ENCODE data around the gene COL19A1. TPM values are rescaled to one million over a fixed set of nuclear protein-coding genes. Genes with fewer than 3 reads are reported as not detected.
"Not testable (repeated sequence)": the region's sequence is repeated elsewhere in the genome, so short reads cannot be mapped to it uniquely, and the experiment has no call there.

Gene COL19A1
- polyA plus RNA-seq, 1 donor from 2014 or later: 5.3 TPM

DNA sequence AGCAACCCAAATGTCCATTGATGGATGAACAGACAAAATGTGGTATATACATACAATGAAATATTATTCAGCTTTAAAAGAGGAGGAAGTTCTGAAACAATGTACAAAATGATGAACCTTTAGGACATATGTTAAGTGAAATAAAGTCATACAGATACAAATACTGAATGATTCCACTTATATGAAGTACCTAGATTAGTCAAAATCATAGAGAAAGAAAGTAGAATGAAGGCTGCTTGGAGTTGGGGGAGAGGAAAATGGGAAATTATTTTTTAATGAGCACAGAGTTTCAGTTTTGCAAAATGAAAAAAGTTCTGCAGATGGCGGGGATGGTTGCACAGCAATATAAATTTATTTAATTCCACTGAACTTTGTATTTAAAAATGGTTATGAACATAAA lies 12.4 kb downstream of the COL19A1 start:
- peaks cover 0 to 2% (median 0%) of the 10 kb centered on the region in 3 donors for H3K9me3 Mint-ChIP-seq
- peak overlapping the region in 3 of 4 donors; percentile 55 to 93 (median 64) for H3K4me3 Mint-ChIP-seq
- peak overlapping the region; percentile 55 to 97 (median 69) for H3K27ac Mint-ChIP-seq
- peaks cover 46 to 56% (median 50%) of the 10 kb centered on the region in 3 donors for H3K4me1 Mint-ChIP-seq
- peaks cover 11% of the 10 kb centered on the region for H3K36me3 Mint-ChIP-seq
- no peaks in the 10 kb centered on the region for H3K27me3 Mint-ChIP-seq

GRCh38 chr6:69880601-69881000 lies 14.2 kb downstream of the COL19A1 start:
- peaks cover 45 to 58% (median 48%) of the 10 kb centered on the region in 3 donors for H3K4me1 Mint-ChIP-seq
- H3K36me3 Mint-ChIP-seq: peaks cover 11% of the 10 kb centered on the region
- peak overlapping the region; percentile 80 to 92 (median 90) for H3K4me3 Mint-ChIP-seq

DNA sequence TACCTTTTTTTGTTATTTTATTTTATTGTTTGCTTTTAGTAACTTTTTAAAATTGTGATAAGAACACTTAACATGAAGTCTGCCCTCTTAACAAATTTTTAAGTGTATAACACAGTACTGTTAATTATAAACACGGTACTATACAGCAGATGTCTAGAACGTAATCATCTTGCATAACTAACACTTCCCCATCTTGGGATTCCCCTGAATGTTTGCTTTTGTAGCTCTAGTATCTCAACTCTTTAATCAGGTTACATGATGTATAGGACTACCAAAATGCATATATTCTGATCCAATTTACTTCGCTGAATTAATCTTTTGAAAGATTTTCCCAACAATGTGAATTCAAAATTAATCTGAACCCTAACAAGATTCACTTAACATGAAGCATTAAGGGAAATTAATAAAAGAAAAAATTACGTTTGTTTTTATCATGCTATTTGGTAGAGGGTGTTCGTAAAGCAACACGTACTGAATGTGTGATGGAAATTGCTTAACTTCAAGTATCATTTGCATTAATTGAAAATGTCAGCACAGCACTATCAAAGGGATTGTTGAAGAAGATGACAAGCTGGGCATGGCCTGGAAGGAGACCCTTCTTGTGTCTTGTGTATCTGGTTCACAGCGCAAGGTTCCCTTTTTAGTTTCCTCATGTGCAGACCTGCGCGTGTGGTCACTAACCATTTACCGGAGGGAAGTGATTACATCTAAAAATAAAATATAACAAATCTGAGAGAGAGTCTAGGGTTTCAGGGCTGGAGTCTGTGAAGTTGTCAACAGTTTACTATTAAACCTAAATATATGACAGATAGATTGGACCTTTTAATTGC lies 15.2 kb downstream of the COL19A1 start:
- no peaks in the 10 kb centered on the region for H3K27me3 Mint-ChIP-seq
- H3K36me3 Mint-ChIP-seq: peaks cover 15% of the 10 kb centered on the region
- peaks cover 47 to 57% (median 52%) of the 10 kb centered on the region in 3 donors for H3K4me1 Mint-ChIP-seq
- H3K4me3 Mint-ChIP-seq: peak overlapping the region; percentile 80 to 92 (median 90)
- no peaks in the 10 kb centered on the region for H3K9me3 Mint-ChIP-seq
- H3K27ac Mint-ChIP-seq: peak overlapping the region; percentile 97 to 99 (median 98)

More at GRCh38 chr6:69880601-69881000, 14.2 kb downstream of the COL19A1 start:
- Mint-ChIP-seq H3K27ac (peak overlapping the region; percentile 97 to 99 (median 98)), H3K27me3 (no peaks in the 10 kb centered on the region), H3K9me3 (no peaks in the 10 kb centered on the region)

DNA sequence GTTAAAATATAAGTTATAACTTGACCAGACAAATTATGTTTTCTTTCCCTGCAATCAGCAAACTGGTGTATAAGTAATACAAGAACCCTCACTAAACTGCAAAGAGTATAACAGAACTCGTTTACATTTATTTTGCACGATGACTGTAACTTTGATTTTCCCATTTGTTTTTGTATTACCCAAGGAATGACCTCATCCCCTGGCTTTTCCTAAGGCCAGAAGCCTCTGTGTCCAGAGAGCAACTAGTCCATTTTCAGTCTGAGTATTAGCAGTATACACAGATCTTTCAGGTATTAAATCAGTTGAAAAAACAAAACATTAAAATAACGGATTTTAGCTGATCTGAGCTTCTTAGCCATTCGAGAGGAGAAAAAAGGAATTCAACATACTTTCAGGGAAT lies 17.2 kb downstream of the COL19A1 start:
- Mint-ChIP-seq H3K9me3 (no peaks in the 10 kb centered on the region), H3K27ac (peak overlapping the region in 2 of 3 donors; percentile 83 to 98), H3K27me3 (no peaks in the 10 kb centered on the region), H3K4me1 (peaks cover 50 to 68% (median 59%) of the 10 kb centered on the region in 3 donors), H3K36me3 (peaks cover 18% of the 10 kb centered on the region), H3K4me3 (peak overlapping the region in 2 of 4 donors; percentile 7 to 29)

DNA sequence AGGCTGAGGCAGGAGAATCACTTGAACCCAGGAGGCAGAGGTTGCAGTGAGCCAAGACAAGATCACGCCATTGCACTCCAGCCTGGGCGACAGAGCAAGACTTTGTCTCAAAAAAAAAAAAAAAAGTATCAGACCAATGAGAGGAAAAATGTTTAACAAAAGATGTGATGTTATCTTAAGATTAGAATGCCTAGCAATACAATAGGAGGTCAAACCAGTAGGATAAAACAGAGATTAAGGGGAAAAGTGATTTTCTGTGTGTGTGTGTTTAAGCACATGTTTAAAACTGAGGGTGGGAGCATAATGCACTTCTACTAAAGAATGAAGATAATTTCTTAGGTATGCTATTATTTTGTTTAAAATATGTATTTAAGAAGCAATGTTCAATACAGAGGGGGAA lies 17.9 kb downstream of the COL19A1 start:
- peaks cover 24% of the 10 kb centered on the region for H3K36me3 Mint-ChIP-seq
- no peaks in the 10 kb centered on the region for H3K9me3 Mint-ChIP-seq
- no peaks in the 10 kb centered on the region for H3K27me3 Mint-ChIP-seq
- H3K4me1 Mint-ChIP-seq: peaks cover 48 to 63% (median 56%) of the 10 kb centered on the region in 3 donors
- H3K27ac Mint-ChIP-seq: peak overlapping the region in 2 of 3 donors; percentile 35 to 74
- peak overlapping the region in 1 of 4 donors; percentile 51 for H3K4me3 Mint-ChIP-seq

DNA sequence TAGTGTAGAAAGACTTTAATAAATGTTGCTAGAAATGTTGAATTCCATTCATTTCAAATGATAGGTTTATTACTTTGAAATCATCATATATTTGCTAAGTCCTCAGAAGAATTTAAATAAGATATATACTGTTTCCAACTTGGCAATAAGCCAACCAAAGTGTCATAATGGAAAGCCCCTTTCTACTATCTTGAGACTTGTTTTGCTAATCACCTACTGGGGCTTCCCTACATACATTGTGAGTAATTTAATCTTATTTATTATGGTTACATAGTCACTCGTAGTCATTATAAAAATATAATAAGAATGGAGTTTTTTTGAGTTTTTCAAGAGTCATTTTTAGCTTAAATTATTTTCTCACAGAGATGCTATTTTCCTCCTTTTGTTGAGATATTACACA lies 20.7 kb downstream of the COL19A1 start:
- Mint-ChIP-seq H3K4me1 (peaks cover 30 to 45% (median 37%) of the 10 kb centered on the region in 3 donors), H3K9me3 (peaks cover 0 to 3% (median 1%) of the 10 kb centered on the region in 3 donors), H3K27me3 (no peaks in the 10 kb centered on the region), H3K36me3 (peaks cover 39% of the 10 kb centered on the region), H3K27ac (peak overlapping the region in 2 of 3 donors; percentile 26 to 80), H3K4me3 (peak overlapping the region in 1 of 4 donors; percentile 52)

DNA sequence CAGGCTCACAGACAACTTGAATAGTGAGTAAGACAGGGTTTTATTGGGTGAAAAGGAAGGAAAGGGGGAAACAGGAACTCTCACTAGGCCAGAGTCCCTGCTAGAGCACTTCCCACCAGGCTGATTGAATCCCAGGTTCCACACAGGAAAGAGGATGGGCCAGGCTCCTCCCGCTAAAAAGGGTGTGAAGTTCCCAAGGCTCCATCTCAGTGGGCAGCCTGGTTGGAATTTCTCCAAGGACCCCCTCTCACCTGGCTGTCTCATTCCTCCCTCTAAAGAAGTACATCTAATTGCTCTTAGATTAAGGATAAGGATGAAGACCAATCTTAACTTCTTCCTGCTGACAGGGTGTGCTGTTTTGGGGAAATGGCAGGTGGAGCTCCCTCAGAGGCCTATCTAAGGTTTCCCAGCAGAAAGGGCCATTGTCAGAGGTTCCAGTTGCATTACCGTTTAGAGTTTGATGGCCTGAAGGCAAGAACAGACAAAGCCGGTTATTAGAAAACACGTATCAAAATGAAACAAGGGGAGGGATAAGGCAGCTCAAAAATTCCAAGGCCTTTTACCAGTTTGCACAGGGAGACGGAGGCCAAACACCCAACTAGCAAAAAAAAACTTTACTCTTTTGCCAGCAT lies 21.5 kb downstream of the COL19A1 start:
- Mint-ChIP-seq H3K36me3 (peaks cover 39% of the 10 kb centered on the region), H3K27ac (peak overlapping the region in 2 of 3 donors; percentile 28 to 80), H3K9me3 (peaks cover 0 to 3% (median 1%) of the 10 kb centered on the region in 3 donors), H3K4me3 (no peak overlapping the region), H3K4me1 (peaks cover 25 to 39% (median 33%) of the 10 kb centered on the region in 3 donors), H3K27me3 (no peaks in the 10 kb centered on the region)

DNA sequence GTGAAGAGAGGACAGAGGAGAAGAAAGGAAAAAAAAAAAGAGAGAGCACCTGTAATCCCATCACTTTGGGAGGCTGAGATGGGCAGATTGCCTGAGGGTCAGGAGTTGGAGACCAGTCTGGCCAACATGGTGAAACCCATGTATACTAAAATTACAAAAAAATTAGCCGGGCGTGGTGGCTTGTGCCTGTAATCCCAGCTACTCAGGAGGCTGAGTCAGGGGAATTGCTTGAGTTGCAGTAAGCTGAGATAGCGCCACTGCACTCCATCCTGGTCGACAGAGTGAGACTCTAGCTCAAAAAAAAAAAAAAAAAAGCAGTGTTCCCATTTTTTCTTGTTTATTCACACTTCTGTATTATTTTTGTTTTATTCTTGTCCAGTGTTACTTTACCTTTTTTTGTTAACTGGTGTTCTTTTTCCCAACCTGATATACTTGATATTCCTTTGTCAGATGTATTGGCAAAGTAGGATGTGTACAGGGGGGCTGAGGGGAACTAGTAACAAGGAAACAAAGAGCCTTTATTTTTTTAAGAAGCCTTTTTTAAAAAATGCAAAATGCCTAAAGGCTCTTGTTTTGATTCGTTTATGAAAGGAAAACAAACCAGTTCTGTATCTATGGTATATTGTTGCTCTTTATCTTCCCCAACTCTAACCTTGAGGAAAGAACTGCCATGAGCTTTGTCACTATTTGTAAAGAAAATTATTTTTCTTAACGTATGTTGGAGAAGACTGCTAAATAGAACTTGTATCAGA lies 22.3 kb downstream of the COL19A1 start:
- H3K4me3 Mint-ChIP-seq: peak overlapping the region in 1 of 4 donors; percentile 33
- H3K27ac Mint-ChIP-seq: peak overlapping the region in 1 of 3 donors; percentile 23
- peaks cover 17 to 34% (median 26%) of the 10 kb centered on the region in 3 donors for H3K4me1 Mint-ChIP-seq
- H3K27me3 Mint-ChIP-seq: no peaks in the 10 kb centered on the region
- peaks cover 34% of the 10 kb centered on the region for H3K36me3 Mint-ChIP-seq
- peaks cover 0 to 3% (median 1%) of the 10 kb centered on the region in 3 donors for H3K9me3 Mint-ChIP-seq

DNA sequence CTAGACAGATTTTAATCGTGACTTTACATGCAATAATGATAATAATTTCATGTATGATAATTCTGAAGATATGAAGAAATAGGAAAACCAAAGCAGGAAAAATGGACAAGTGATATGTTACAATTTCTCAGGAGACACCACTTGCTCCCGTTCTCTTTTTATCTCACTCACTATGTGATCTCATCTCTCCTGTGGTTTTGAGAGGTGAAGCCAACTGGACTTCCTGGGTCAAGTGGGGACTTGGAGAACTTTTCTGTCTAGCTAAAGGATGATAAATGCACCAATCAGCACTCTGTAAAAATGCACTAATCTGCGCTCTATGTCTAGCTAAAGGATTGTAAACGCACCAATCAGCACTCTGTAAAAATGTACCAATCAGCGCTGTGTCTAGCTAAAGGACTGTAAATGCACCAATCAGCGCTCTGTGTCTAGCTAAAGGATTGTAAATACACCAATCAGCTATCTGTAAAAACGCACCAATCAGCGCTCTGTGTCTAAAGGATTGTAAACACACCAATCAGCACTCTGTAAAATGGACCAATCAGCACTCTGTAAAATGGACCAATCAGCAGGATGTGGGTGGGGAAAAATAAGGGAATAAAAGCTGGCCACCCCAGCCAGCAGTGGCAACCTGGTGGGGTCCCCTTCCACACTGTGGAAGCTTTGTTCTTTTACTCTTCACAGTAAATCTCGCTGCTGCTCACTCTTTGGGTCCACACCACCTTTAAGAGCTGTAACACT lies 23.0 kb downstream of the COL19A1 start:
- H3K4me3 Mint-ChIP-seq, H3K9me3 Mint-ChIP-seq, H3K27me3 Mint-ChIP-seq: not testable (repeated sequence)
- Mint-ChIP-seq H3K4me1 (peaks cover 16 to 29% (median 29%) of the 10 kb centered on the region in 3 donors), H3K27ac (peak overlapping the region in 1 of 3 donors; percentile 39), H3K36me3 (peaks cover 30% of the 10 kb centered on the region)

DNA sequence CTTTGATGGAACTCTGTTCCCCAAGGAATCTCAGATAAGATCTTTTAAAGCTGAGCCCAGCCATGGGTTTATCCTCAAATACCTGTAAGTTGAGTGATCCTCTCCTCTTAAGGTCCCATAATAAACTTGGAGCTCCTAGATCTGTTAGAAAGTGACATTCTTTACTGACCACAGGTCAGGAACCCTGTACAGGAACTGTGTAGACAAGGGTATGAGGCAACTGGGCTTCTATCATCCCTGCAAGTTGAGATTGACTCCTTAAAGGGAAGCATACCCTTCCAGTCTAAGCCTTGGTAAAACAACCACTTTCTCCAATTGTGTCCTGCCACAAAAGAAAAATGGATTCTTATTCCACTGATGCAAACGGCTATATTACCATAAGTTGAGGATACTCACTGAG lies 26.2 kb downstream of the COL19A1 start:
- not testable (repeated sequence) for H3K27me3 Mint-ChIP-seq, H3K4me3 Mint-ChIP-seq, H3K9me3 Mint-ChIP-seq, H3K27ac Mint-ChIP-seq
- Mint-ChIP-seq H3K4me1 (peaks cover 13 to 34% (median 30%) of the 10 kb centered on the region in 3 donors), H3K36me3 (peaks cover 25% of the 10 kb centered on the region)

DNA sequence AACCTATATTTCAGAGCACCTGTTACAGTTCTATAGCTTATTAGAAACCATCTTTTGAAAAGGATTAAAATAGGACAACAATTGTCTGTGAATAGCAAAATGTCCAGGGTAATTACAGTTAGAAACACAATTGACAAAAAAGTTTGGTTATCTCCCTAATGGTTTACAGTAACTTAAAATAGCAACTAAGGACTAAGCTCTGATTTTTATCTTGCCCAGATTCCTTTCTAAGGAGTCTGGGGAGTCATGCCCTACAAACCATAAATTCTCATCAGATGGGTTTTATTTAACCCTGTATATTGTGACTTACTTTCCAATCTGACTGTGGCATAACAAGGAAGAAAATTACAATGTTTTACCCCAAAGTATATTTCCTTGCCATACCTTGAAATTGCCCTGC lies 26.9 kb downstream of the COL19A1 start:
- H3K9me3 Mint-ChIP-seq, H3K4me3 Mint-ChIP-seq, H3K27me3 Mint-ChIP-seq: not testable (repeated sequence)
- Mint-ChIP-seq H3K27ac (peak overlapping the region in 1 of 3 donors; percentile 32), H3K36me3 (peaks cover 23% of the 10 kb centered on the region), H3K4me1 (peaks cover 13 to 28% (median 27%) of the 10 kb centered on the region in 3 donors)

- Mint-ChIP-seq H3K9me3 (peaks cover 0 to 5% (median under 1%) of the 10 kb centered on the region in 3 donors), H3K27me3 (no peaks in the 10 kb centered on the region), H3K4me1 (peaks cover 11 to 27% (median 26%) of the 10 kb centered on the region in 3 donors), H3K36me3 (peaks cover 13% of the 10 kb centered on the region), H3K4me3 (peak overlapping the region; percentile 29 to 81 (median 62)), H3K27ac (peak overlapping the region in 2 of 3 donors; percentile 65 to 77)
Measured at GRCh38 chr6:69894578-69895347, 28.4 kb downstream of the COL19A1 start.

- Mint-ChIP-seq H3K27ac (peak overlapping the region in 1 of 3 donors; percentile 77), H3K4me1 (peaks cover 10 to 25% (median 24%) of the 10 kb centered on the region in 3 donors), H3K27me3 (no peaks in the 10 kb centered on the region), H3K36me3 (peaks cover 7% of the 10 kb centered on the region), H3K4me3 (peak overlapping the region in 2 of 4 donors; percentile 47 to 81), H3K9me3 (peaks cover 0 to 3% (median 0%) of the 10 kb centered on the region in 3 donors)
Measured at GRCh38 chr6:69895396-69895795, 29.0 kb downstream of the COL19A1 start.
